GM19324 (cell line): ENCODE measurements around the gene TRAF3IP1.
"Not testable (repeated sequence)": the region's sequence is repeated elsewhere in the genome, so short reads cannot be mapped to it uniquely, and the experiment has no call there.

Source experiments
- ATAC-seq: cut with Tn5 transposase; IDR thresholded peaks from one replicate; pipeline ENCODE4 v1.9.1; 2021; ENCODE audit warnings: mild to moderate bottlenecking, moderate library complexity; ENCODE audit not compliant: unreplicated experiment, low FRiP score

Gene TRAF3IP1

DNA sequence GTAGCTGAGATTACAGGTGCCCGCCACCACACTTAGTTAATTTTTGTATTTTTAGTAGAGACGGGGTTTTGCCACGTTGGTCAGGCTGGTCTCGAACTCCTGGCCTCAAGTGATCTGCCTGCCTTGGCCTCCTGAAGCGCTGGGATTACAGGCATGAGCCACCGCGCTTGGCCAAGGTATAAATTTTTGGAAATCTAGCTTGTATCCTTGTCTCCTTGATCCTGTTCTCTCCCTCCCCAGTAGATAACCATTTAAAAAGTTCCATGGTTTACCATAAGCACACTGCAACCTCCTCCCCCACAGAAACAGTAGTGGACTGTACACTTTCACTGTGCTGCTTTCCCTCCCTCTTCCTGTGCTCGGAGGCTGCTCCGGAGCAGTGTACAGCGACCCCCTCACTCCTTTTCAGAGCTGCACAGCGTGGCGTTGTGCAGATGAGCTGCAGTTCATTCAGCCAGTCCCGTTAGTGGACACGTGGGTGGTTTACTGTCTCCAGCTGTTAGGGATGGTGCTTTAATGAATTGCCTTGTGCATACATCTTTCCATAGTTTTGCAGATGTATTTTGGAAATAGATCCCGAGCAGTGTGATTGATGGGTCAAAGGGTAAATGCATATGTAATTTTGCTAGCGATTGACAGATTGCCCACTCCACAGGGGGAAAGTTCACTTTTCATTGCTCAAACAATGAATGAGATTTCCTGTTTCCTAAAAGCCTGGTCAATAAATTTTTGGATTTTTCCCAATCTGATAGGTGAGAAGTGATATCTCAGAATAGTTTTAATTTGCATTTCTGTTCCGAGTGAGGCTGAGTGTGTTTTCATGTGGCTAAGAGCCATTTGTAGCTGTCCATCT is 121.2 kb downstream of the TRAF3IP1 start:
- ATAC-seq = no peak

- not testable (repeated sequence) for ATAC-seq
Observed at GRCh38 chr2:238442257-238442656, 121.9 kb downstream of the TRAF3IP1 start.

DNA sequence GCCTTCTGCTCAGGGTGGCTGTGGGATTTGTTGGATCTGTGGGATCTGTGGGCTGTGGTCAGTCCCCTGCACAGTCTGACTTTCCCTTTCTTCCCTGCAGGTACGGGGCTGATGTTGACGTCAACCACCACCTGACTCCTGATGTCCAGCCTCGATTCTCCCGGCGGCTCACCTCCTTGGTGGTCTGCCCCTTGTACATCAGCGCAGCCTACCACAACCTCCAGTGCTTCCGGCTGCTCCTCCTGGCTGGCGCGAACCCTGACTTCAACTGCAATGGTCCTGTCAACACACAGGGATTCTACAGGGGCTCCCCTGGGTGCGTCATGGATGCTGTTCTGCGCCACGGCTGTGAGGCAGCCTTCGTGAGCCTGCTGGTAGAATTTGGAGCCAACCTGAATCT is 123.9 kb downstream of the TRAF3IP1 start:
- ATAC-seq = no peak

GRCh38 chr2:238445409-238446190 is 125.3 kb downstream of the TRAF3IP1 start:
- ATAC-seq = no peak

DNA sequence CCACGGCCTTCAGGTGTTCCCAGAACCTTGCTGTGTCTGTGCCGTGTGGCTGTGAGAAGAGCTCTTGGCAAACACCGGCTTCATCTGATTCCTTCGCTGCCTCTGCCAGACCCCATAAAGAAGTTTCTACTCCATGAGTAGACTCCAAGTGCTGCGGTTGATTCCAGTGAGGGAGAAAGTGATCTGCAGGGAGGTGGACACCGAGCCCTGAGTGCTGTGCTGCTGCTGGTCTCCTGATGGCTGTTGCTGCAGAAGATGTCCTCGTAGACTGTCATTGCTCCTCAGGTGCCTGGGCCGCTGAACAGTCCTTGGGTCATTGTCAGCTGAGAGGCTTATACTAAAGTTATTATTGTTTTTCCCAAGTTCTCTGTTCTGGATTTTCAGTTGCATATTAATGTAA is 126.1 kb downstream of the TRAF3IP1 start:
- no peak for ATAC-seq

DNA sequence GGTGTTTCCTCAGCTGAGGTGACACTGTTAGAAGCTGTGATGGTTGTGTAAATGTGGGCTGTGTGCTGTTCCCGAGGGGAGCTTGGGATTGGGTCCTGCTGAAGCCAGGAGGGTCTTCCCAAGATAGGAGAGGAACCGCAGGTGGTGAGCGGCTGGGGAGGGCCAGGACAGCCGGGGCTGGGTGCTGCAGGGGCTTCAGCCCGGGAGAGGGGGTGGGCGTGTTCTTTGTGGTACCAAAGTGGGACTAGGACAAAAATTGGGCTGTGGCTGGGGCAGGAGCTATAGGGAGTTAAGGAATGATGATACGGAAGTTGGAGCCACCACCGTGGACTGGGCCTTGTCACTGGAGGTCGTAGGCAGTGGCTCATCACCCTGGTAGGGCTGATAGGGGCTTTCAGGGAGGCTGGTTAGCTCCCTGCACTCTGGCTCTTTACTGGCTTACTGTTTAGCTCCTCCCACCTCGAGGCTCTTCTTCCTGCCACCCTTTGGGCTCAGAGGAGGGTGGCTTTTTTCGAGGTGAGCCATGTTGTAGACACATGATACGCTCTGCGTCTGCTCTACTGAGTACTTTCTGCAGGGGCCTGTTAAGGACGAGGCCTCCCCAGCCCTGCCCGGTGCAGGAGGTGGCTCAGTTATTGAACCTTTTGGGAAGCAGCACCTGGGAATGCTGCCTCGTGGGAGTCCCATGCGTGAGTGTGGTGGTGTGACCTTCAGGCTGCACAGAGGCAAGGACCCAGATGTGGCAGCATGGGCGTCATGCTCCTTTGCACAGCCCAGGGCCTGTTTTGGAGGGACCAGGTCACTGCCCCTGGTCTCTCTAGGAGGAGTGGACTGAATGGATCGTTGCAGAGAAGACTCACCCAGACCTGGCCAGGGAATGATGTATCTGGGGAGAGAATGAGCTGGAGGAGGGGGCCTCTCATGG is 128.0 kb downstream of the TRAF3IP1 start:
- no peak for ATAC-seq

GRCh38 chr2:238449241-238449640 is 128.9 kb downstream of the TRAF3IP1 start:
- ATAC-seq = no peak

- ATAC-seq = no peak
Observed at GRCh38 chr2:238449909-238450417, 129.6 kb downstream of the TRAF3IP1 start.

- no peak for ATAC-seq
Observed at GRCh38 chr2:238450440-238450861, 130.1 kb downstream of the TRAF3IP1 start.
